HG02852 (cell line): ENCODE data around the gene VPS13D.
"Not testable (repeated sequence)": the region's sequence is repeated elsewhere in the genome, so short reads cannot be mapped to it uniquely, and the experiment has no call there.

Experiments
- ATAC-seq: cut with Tn5 transposase; IDR thresholded peaks from one replicate; pipeline ENCODE4 v1.9.1; 2021; ENCODE audit warnings: mild to moderate bottlenecking, moderate library complexity; ENCODE audit not compliant: unreplicated experiment

VPS13D gene

GRCh38 chr1:12462586-12462985 is 232.8 kb downstream of the VPS13D start:
- no peak for ATAC-seq

GRCh38 chr1:12464045-12464461 is 234.2 kb downstream of the VPS13D start:
- no peak for ATAC-seq

GRCh38 chr1:12464598-12465056 is 234.8 kb downstream of the VPS13D start:
- ATAC-seq, result no peak

GRCh38 chr1:12465126-12465525 is 235.3 kb downstream of the VPS13D start:
- no peak for ATAC-seq

- ATAC-seq, result no peak
Measured at GRCh38 chr1:12466816-12467215, 237.0 kb downstream of the VPS13D start.

GRCh38 chr1:12467570-12468286 is 237.9 kb downstream of the VPS13D start:
- ATAC-seq, result no peak

GRCh38 chr1:12468323-12468722 is 238.5 kb downstream of the VPS13D start:
- no peak for ATAC-seq

GRCh38 chr1:12469493-12469892 is 239.7 kb downstream of the VPS13D start:
- ATAC-seq, result no peak

- no peak for ATAC-seq
Measured at GRCh38 chr1:12469990-12470389, 240.2 kb downstream of the VPS13D start.

GRCh38 chr1:12470916-12471315 is 241.1 kb downstream of the VPS13D start:
- not testable (repeated sequence) for ATAC-seq

- no peak for ATAC-seq
Measured at GRCh38 chr1:12472156-12472797, 242.4 kb downstream of the VPS13D start.

- no peak for ATAC-seq
Measured at GRCh38 chr1:12472798-12473551, 243.1 kb downstream of the VPS13D start.

- ATAC-seq, result no peak
Measured at GRCh38 chr1:12473596-12474362, 243.9 kb downstream of the VPS13D start.

GRCh38 chr1:12475101-12475500 is 245.3 kb downstream of the VPS13D start:
- ATAC-seq, result no peak

GRCh38 chr1:12475530-12475934 is 245.7 kb downstream of the VPS13D start:
- no peak for ATAC-seq

GRCh38 chr1:12475947-12476346 is 246.1 kb downstream of the VPS13D start:
- ATAC-seq, result no peak

GRCh38 chr1:12477314-12477713 is 247.5 kb downstream of the VPS13D start:
- ATAC-seq, result no peak

GRCh38 chr1:12477936-12478611 is 248.2 kb downstream of the VPS13D start:
- no peak for ATAC-seq

GRCh38 chr1:12478612-12478985 is 248.8 kb downstream of the VPS13D start:
- ATAC-seq, result no peak

- no peak for ATAC-seq
Measured at GRCh38 chr1:12479311-12479710, 249.5 kb downstream of the VPS13D start.
